Right atrium auricular region (tissue), 2 donors: ENCODE results near the gene LAD1. TPM values are rescaled to one million over a fixed set of nuclear protein-coding genes. Genes with fewer than 3 reads are reported as not detected.
A peak's percentile ranks its signal among the peaks of the same experiment; 100 is the strongest.

ENCODE experiments used
- DNase-seq: peaks from one replicate; pipeline ENCODE4 v3.0.0-alpha.2; 2019; ENCODE audit warnings: low spot score
- H3K27ac ChIP-seq, 2 donors: fragments of 200-600 bp; sonication (generic); 1 replicate in 1 of 2; 2 replicates in 1 of 2; pipeline ENCODE4 v1.5.1; 2016 to 2019
- H3K27me3 ChIP-seq, 2 donors: fragments of 200-600 bp; sonication (generic); one replicate each; pipeline versions ENCODE4 v1.5.1 to v1.6.0; 2017 to 2019
- H3K36me3 ChIP-seq: fragments of 200-600 bp; sonication (generic); one replicate; pipeline ENCODE4 v1.5.1; 2016
- H3K4me1 ChIP-seq, 2 donors: fragments of 200-600 bp; sonication (generic); one replicate each; pipeline versions ENCODE4 v1.5.1 to v1.6.0; 2017 to 2019
- H3K4me3 ChIP-seq, 2 donors: fragments of 200-600 bp; sonication (generic); 1 replicate in 1 of 2; 2 replicates in 1 of 2; pipeline ENCODE4 v1.5.1; 2017 to 2019; ENCODE audit warnings: mild to moderate bottlenecking in 1 of 2, moderate library complexity in 1 of 2
- H3K9me3 ChIP-seq, 2 donors: fragments of 200-600 bp; sonication (generic); one replicate each; pipeline ENCODE4 v1.5.1; 2019
- CTCF ChIP-seq, 2 donors: fragments of 200-600 bp; sonication (generic); IDR thresholded peaks; one replicate each; pipeline ENCODE4 v1.5.1; 2019; ENCODE audit warnings: antibody characterized with exemption in 2 of 2
- total RNA-seq, 2 donors: library from RNA; depleted of rRNA; stranded (reverse); fragments of >200 nt; gene quantifications; one replicate each; pipeline ENCODE4 v1.1.0, GENCODE V29; 2016

Gene LAD1
- total RNA-seq, 2 donors from 2014 or later, result 1.4 to 8.8 TPM

DNA sequence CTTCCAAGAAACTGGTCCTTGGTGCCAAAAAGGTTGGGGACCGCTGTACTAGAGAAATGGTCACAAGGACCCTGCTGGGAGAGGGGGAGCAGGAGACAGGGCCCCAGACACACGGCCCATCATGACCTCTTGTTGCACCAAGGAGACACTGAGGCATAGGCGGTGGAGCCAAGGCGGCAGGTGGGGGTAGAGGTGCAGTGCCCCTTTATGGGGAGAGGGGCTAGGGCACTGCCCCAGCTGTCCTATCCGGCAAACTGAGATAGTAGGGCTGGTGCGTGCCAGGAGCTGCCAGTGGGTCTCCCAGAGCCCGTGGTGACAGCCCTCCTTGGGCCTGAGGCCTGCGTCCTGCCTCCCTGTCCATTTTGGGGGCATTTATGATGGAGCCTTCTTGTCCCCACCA, 41.9 kb downstream of the LAD1 start:
- no peak for DNase-seq
- H3K27me3 ChIP-seq, result no peaks in the 10 kb centered on the region
- peaks cover 0 to 16% of the 10 kb centered on the region in 2 donors for H3K4me1 ChIP-seq
- peak overlapping the region; percentile 12 to 60 for H3K27ac ChIP-seq
- no peaks in the 10 kb centered on the region for H3K9me3 ChIP-seq
- no peak overlapping the region for H3K4me3 ChIP-seq
- H3K36me3 ChIP-seq, result peaks cover 36% of the 10 kb centered on the region
- no peak for TF ChIP-seq CTCF (IDR thresholded peaks at IDR 0.05)

DNA sequence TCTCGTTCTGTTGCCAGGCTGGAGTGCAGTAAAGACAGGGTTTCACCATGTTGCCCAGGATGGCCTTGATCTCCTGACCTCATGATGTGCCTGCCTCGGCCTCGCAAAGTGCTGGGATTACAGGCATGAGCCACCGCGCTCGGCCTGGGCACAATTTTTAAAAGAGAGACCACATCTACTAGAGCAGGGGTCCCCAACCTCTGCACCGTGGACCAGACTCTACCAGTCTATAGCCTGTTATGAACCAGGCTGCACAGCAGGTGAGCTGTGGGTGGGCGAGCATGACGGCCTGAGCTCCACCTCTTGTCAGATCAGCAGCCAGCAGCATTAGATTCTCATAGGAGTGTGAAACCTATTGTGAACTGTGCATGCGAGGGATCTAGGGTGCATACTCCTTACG, 42.4 kb downstream of the LAD1 start:
- H3K27ac ChIP-seq, result peak overlapping the region; percentile 12 to 60
- no peak for DNase-seq

DNA sequence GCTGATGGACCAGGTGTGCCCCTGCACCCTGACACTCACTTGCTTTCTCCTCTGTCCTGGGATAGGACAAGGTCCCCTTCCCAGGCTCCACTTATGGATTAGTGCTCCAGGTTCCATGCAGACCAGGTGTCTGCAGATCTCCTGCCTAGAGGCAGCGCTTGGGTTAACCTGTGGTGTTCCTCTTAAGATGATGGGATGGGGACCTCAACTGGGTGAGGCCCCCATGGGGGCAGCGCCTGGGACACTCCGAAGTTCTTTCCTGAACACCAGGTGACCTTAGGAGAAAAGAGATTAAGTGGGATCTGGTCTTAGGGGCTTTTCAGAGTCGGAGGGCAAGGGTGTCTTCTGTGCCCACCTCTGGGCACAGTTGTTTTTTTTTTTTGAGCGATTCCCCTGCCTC, 42.9 kb downstream of the LAD1 start:
- peaks cover 0 to 16% of the 10 kb centered on the region in 2 donors for H3K4me1 ChIP-seq
- peaks cover 26% of the 10 kb centered on the region for H3K36me3 ChIP-seq
- TF ChIP-seq CTCF (IDR thresholded peaks at IDR 0.05), result no peak
- H3K9me3 ChIP-seq, result no peaks in the 10 kb centered on the region
- H3K4me3 ChIP-seq, result no peak overlapping the region
- H3K27me3 ChIP-seq, result no peaks in the 10 kb centered on the region
- peak overlapping the region; percentile 7 to 60 for H3K27ac ChIP-seq
- no peak for DNase-seq

More for the DNA sequence above, 42.4 kb downstream of the LAD1 start:
- Histone ChIP-seq H3K36me3 (peaks cover 31% of the 10 kb centered on the region), H3K27me3 (no peaks in the 10 kb centered on the region), H3K4me3 (no peak overlapping the region), H3K4me1 (peaks cover 0 to 16% of the 10 kb centered on the region in 2 donors), H3K9me3 (no peaks in the 10 kb centered on the region)
- TF ChIP-seq CTCF (IDR thresholded peaks at IDR 0.05), result no peak

DNA sequence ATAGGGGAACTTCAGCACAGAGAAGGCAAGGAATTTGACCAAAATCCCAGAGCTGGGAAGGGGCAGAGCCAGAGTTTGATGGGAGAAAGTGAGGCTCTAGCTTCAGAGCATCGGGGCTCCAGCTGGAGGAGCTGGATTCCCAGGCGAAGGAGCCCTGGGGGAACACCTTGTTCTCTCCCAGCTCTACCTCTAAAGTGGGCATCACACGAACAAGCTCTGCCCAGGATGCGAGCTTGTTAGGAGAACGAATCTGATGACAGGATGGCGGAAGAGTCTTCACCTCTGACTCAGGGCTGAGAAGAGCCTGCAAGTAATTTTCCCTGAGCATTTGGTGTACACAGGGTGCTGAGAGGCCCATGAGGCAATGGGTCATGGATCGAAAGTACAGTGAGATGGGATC, 43.7 kb downstream of the LAD1 start:
- Histone ChIP-seq H3K36me3 (peaks cover 19% of the 10 kb centered on the region), H3K27me3 (no peaks in the 10 kb centered on the region), H3K4me1 (peaks cover 0 to 16% of the 10 kb centered on the region in 2 donors), H3K9me3 (no peaks in the 10 kb centered on the region), H3K4me3 (no peak overlapping the region), H3K27ac (peak overlapping the region; percentile 7 to 35)
- DNase-seq, result no peak
- TF ChIP-seq CTCF (IDR thresholded peaks at IDR 0.05), result no peak

DNA sequence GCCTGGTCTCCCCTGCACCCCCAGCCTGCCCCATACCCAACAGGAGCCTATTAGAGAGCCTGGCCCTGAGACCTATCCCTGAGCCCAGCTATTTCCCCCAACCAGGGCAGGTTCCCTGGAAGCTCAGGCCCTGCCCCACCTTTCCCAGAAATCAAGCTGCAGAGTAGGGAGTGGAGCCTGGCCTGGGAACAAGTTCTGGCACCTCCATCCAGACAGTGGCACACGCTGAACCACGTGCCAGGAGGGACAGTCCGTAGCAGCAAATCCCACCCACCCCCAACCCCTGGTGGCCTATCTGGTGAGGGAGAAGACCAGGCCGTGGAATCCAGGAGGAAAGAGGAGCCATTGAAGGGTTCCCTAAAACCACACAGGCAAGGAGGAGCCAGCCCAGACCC, 44.2 kb downstream of the LAD1 start:
- no peak for TF ChIP-seq CTCF (IDR thresholded peaks at IDR 0.05)
- Histone ChIP-seq H3K4me3 (no peak overlapping the region), H3K27ac (peak overlapping the region; percentile 7 to 35), H3K9me3 (no peaks in the 10 kb centered on the region), H3K27me3 (no peaks in the 10 kb centered on the region), H3K4me1 (peaks cover 0 to 16% of the 10 kb centered on the region in 2 donors), H3K36me3 (peaks cover 13% of the 10 kb centered on the region)
- DNase-seq, result no peak
